HPDE6-E6E7 (cell line): Measurements from ENCODE around the gene GRM4.
A peak's percentile ranks its signal among the peaks of the same experiment; 100 is the strongest.

ENCODE experiments used
- DNase-seq: peaks from one replicate; pipeline ENCODE4 v3.0.0; 2011; ENCODE audit warnings: missing footprints; ENCODE audit errors: extremely low spot score

GRM4 gene

DNA sequence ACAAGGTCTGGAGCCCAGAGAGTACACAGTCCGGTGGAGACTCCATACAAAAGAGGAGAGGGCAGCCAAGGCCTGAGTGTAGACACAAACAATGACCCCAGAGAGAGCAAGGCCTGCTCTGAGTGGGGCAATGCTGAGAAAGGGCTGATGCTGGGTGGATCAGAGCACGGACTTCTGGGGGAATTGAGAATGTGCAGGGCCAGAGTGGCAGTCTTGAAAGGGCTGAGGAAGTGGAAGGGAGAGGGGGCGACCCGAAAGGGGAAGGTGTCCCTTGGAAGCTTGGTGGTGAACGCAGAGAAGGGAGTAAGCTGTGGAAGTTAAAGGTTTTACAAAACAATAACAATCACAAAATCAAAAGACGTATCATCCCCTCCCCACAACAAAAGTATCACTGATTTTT, 12.0 kb upstream of the GRM4 start:
- no peak for DNase-seq

- DNase-seq: no peak
Observed at GRCh38 chr6:34157236-34157830, 11.4 kb upstream of the GRM4 start.

DNA sequence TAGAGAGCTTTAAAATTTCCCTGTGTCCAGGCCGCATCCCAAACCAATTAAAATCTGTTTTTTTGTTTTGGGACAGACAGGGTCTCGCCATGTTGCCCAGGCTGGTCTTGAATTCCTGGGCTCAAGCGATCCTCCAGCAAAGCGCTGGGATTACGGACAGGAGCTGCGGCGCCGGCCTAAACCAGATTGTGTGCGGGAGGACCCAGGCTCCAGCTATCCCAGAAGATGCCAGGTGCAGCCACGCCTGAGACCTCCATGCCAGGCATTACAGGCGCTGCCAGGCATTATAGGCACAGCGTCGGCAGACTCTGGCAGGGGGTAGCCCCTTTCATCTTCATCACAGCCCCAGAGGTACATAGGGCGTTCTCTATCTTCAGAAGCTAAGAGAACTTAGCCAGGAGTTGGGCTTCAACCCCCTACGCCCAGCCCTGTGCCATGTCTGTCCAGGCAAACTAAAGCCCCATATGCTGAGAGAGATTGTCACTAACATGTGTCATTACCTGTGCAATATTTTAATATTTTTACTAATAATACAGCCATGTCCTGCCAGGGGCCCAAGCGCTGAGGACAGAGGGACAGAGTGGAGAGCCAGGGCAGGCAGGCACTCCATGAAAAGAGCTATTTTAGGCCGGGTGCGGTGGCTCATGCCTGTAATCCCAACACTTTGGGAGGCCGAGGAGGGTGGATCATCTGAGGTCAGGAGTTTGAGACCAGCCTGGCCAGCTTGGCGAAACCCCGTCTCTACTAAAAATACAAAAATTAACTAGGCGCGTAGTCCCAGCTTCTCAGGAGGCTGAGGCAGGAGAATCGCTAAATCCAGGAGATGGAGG, 9.8 kb upstream of the GRM4 start:
- DNase-seq: no peak

DNA sequence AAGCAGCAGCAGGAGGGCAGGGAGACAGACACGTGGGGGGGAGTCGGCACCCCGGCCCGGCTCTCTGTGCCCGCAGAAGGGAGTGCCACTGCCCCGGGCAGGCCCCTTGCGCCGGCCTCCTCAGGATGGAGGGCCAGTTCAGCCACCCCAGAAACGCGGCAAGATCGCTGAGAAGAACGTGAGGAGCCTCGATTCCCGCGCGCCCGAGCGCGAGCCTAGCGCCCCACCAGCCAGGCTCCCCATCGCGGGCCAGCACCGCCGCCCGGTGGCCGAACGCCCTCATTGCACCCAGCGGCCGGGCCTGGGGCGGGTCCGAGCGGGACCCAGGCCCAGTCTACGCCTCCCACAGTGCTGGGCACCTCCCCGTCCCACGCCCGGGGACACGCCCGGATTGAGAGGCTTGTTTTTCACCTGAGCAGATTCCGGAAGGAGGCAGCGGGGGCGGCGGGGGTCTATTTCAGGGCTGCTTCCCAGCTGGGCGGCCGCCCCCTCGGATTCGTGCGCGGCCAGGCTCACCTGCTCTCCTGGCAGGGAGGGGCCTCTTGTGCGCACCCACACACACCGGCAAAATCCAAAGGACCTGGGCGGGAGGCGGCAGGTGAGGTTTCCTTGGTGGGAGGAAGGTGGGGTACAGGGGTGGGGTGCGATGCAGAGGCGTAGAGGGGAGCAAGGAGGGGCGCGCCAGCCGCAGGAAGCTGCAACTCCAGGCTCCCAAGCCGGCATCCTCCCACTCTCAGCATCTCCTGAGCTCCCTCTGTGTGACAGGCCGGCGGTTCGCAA, 9.0 kb upstream of the GRM4 start:
- peak; percentile 64 for DNase-seq

- DNase-seq: no peak
Observed at GRCh38 chr6:34152806-34153520, 7.1 kb upstream of the GRM4 start.

GRCh38 chr6:34152042-34152524, 6.2 kb upstream of the GRM4 start:
- no peak for DNase-seq

GRCh38 chr6:34151321-34152041, 5.6 kb upstream of the GRM4 start:
- DNase-seq: no peak

DNA sequence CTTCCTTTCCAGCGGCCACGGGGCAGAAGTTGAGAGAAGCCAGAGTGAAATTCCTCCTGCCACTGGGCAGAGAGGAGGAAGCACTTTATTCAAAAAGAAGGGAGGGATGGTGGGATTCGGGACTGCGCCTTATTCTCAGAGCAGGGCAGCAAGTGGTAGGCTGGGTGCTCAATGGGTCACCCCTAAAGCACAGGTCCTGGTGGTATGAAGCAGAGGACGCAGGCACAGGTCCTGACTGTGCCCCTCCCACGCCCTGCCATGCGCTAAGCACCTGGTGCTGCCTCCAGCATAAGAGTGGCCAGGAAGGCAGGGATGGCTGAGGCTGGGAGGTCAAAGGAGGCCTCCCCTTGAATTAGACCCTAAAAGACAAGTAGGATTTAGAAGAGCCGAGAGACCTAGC, 4.9 kb upstream of the GRM4 start:
- no peak for DNase-seq

GRCh38 chr6:34149831-34150400, 4.0 kb upstream of the GRM4 start:
- DNase-seq: no peak

DNA sequence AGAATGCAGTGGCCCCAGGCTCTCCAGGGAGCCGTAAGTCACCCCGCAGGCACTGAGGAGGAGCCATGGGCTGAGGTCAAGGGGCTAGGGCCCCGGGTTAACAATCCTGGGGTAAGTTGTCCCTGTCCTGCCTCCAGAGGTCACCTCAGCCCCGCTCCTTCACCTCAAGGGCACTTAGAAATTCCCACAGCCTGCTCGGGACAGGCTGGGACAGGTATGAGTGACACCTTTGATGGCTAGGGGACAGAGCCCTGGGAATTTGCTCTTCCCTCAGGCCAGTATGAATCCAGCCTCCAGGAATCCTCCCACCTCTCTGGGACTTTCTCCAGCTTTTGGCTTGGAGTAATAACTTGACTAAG, 3.5 kb upstream of the GRM4 start:
- no peak for DNase-seq

DNA sequence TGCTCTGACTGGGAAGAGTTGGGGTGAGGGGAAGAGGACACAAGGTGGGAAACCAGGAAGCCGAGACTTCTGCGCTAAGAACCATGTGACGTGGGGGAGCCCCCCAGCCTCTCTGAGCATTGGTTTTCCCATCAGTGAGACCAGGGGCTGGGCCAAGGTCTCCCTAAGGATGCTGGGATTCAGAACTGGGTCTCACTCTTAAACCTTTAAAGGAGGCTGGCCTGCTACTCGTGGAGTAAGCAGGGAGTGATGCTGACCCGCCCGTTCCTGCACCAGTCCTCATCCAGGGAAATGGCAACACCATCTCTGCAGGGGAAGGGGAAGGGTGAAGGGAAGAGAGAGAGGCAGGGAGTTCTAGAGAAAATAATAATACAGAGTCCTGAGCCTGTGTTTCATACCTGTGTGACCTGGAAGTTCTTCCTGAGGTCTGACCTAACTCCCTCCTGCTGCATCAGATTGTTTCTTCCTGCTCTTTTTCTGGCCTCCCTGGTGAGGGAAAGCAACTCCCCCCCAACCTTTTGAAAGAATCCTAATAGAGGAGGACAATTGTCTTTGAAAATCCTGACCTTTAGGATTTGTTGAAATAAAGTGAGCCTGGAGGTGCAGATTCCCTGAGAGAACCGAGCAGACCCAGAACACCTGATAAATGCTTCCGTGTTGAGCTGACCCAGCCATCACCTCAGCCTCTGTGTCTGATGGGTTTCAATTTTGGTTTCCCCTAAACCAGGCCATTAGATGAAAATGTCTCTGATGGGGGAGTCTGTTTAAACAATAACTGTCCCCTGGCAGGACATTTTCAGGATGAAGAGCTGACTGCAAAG, 3.0 kb upstream of the GRM4 start:
- DNase-seq: no peak

GRCh38 chr6:34147906-34148630, 2.2 kb upstream of the GRM4 start:
- no peak for DNase-seq

GRCh38 chr6:34146801-34147592, 1.1 kb upstream of the GRM4 start:
- DNase-seq: no peak

DNA sequence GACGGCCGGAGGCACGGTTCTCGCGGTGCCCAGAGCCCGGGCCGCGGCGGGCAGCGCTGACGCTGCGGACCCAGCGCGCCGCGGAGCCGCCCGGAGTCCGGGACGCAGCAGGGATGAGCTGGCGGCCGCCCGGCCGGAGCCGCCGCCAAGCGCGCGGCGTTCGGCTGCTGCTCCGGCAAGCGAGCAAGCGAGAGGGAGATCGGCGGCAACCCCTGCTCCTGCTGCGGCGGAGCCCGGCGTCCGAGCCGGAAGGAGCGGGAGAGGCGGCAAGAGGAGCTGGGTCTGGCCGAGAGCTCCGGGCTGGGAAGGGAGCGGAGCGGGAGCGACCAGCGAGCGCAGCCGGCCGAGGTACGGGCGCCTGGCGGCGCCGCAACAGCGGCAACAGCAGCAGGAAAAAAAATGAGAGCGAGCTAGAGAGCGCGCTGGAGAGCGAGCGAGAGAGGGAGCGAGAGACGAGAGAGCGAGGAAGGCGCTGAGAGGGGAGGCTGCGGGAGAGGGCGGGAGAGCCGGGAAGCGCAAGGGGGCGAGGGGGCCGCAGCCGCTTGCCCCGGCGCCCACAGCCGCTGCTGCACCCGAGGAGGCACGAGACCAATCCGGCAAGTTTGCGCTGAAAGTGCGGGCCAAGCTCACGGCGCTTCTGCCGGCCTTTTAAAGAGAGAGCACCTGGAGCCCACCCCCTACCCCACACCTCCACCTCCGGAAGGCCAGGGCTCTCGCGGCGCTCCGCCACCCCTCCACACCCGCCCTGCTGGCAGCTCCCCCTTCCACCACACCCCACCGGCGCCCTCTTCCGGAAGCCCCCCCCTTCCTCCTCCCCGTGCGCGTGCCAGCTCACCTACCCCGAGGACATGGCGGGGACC, 496 bp downstream of the GRM4 start:
- no peak for DNase-seq

DNA sequence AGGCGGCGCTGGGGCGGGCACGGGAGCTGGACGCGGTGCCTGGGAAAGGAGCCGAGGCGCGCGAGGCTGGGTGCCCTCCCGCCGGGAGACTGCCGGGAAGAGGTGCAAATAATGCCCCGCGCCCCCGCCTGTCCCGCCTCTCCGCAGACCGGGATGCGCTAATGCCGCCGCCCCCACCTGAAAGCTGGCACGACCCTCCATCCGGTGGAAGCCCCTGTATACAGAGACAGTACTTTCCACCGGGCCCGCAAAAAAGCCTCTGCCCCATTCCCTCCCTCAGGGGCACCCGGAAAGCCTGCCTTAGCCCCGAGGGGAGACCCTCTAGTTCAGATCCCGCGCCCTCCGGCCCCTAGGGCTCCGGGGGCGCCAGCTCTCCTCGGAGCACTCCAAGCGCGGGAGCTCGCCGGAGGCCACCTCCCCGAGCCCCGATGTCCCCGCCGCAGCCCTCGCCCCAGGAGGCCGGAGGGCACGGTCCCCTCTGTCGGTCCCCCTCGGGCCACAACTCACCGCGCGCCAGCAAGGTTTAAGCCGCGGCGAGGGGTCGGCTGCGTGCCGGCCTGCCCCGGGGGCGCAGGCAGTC, 1.2 kb downstream of the GRM4 start:
- no peak for DNase-seq

GRCh38 chr6:34143884-34144580, 1.9 kb downstream of the GRM4 start:
- DNase-seq: no peak
